Tibial nerve (tissue), 4 donors: Measurements from ENCODE around the gene ABCA4. TPM values are rescaled to one million over a fixed set of nuclear protein-coding genes. Genes with fewer than 3 reads are reported as not detected.

ENCODE experiments used
- DNase-seq, 2 donors: peaks; one replicate each; pipeline ENCODE4 v3.0.0-alpha.2; 2019; ENCODE audit warnings: low spot score in 2 of 2
- H3K27ac ChIP-seq, 4 donors: fragments of 200-600 bp; sonication (generic) in 3 of 4; one replicate each; pipeline ENCODE4 v1.5.1; 2017 to 2019; ENCODE audit warnings: mild to moderate bottlenecking in 1 of 4
- H3K27me3 ChIP-seq, 2 donors: fragments of 200-600 bp; sonication (generic) in 1 of 2; one replicate each; pipeline versions ENCODE4 v1.5.1 to v1.6.0; 2017 to 2019
- H3K36me3 ChIP-seq, 3 donors: fragments of 200-600 bp; sonication (generic); one replicate each; pipeline ENCODE4 v1.5.1; 2018 to 2019
- H3K4me1 ChIP-seq, 4 donors: fragments of 200-600 bp; sonication (generic) in 3 of 4; one replicate each; pipeline ENCODE4 v1.5.1; 2017 to 2019
- H3K4me3 ChIP-seq, 4 donors: fragments of 200-600 bp; sonication (generic) in 3 of 4; one replicate each; pipeline ENCODE4 v1.5.1; 2017 to 2019; ENCODE audit warnings: mild to moderate bottlenecking in 1 of 4, moderate library complexity in 1 of 4
- H3K9me3 ChIP-seq, 4 donors: fragments of 200-600 bp; sonication (generic) in 3 of 4; one replicate each; pipeline ENCODE4 v1.5.1; 2017 to 2019
- EP300 ChIP-seq, 2 donors: sonication (generic); formaldehyde crosslinking; IDR thresholded peaks; one replicate each; pipeline ENCODE4 v1.6.1; 2017; ENCODE audit warnings: antibody characterized with exemption in 2 of 2, mild to moderate bottlenecking in 1 of 2
- POLR2A ChIP-seq, 2 donors: fragments of 450-650 bp; IDR thresholded peaks; one replicate each; pipeline ENCODE4 v1.6.1; 2017; ENCODE audit warnings: antibody characterized with exemption in 2 of 2, mild to moderate bottlenecking in 2 of 2, moderate library complexity in 2 of 2
- WGBS, 2 donors: methylation state at CpG; one replicate each; pipeline ENCODE4 v1.1.5; 2018; 5-methylcytosine and 5-hydroxymethylcytosine counted together
- total RNA-seq, 4 donors: library from RNA; depleted of rRNA; stranded (reverse); fragments of >200 nt; gene quantifications; one replicate each; pipeline ENCODE4 v1.1.0, GENCODE V29; 2016
- TF ChIP-seq, protein P1 (sequence below), 5 experiments: fragments of 200-600 bp in 3 of 5; fragments of 450-650 bp in 2 of 5; sonication (generic) in 3 of 5; IDR thresholded peaks; one replicate each; pipeline ENCODE4 v1.5.1; 2016 to 2019; ENCODE audit warnings: antibody characterized with exemption in 5 of 5, mild to moderate bottlenecking in 3 of 5, moderate library complexity in 2 of 5

The ABCA4 gene
- total RNA-seq, 4 donors from 2014 or later, result 0.20 to 0.21 TPM; not detected in 2

DNA sequence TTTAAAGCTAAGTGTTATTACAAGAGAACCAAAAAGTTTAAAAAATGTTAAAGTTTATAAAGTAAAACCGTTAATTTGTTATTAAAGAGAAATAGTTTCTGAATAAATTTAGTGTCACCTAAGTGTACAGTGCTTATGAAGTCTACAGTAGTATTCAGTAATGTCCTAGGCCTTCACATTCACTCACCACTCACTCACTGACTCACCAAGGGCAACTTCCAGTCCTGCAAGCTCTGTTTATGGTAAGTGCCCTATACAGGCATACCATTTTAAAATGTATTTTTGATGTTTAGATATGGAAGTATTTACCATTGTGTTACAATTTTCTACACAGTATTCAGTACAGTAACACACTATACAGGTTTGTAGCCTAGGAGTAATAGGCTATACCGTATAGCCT is 151.6 kb downstream of the ABCA4 start:
- Histone ChIP-seq H3K27me3 (no peaks in the 10 kb centered on the region), H3K9me3 (no peaks in the 10 kb centered on the region), H3K4me3 (no peak overlapping the region), H3K36me3 (no peaks in the 10 kb centered on the region), H3K4me1 (no peaks in the 10 kb centered on the region), H3K27ac (no peak overlapping the region)
- TF ChIP-seq POLR2A (IDR thresholded peaks at IDR 0.05), result no peak
- no peak for TF ChIP-seq EP300 (IDR thresholded peaks at IDR 0.05)
- TF ChIP-seq, protein P1, sequence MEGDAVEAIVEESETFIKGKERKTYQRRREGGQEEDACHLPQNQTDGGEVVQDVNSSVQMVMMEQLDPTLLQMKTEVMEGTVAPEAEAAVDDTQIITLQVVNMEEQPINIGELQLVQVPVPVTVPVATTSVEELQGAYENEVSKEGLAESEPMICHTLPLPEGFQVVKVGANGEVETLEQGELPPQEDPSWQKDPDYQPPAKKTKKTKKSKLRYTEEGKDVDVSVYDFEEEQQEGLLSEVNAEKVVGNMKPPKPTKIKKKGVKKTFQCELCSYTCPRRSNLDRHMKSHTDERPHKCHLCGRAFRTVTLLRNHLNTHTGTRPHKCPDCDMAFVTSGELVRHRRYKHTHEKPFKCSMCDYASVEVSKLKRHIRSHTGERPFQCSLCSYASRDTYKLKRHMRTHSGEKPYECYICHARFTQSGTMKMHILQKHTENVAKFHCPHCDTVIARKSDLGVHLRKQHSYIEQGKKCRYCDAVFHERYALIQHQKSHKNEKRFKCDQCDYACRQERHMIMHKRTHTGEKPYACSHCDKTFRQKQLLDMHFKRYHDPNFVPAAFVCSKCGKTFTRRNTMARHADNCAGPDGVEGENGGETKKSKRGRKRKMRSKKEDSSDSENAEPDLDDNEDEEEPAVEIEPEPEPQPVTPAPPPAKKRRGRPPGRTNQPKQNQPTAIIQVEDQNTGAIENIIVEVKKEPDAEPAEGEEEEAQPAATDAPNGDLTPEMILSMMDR (IDR thresholded peaks at IDR 0.05), result no peak
- DNase-seq, result no peak
- WGBS, 2 donors, result 78 to 80% methylated on average over 2 of the region's 2 CpGs

GRCh38 chr1:93967306-93967705 is 153.6 kb downstream of the ABCA4 start:
- DNase-seq, result no peak
- Histone ChIP-seq H3K9me3 (no peaks in the 10 kb centered on the region), H3K27ac (no peak overlapping the region), H3K36me3 (no peaks in the 10 kb centered on the region), H3K27me3 (no peaks in the 10 kb centered on the region), H3K4me1 (no peaks in the 10 kb centered on the region), H3K4me3 (no peak overlapping the region)
- TF ChIP-seq EP300 (IDR thresholded peaks at IDR 0.05) (no peak), POLR2A (IDR thresholded peaks at IDR 0.05) (no peak)
- TF ChIP-seq, protein P1 (IDR thresholded peaks at IDR 0.05), result no peak
- 62 to 88% methylated on average over 3 of the region's 3 CpGs for WGBS, 2 donors

GRCh38 chr1:93965888-93966287 is 155.1 kb downstream of the ABCA4 start:
- Histone ChIP-seq H3K4me1 (no peaks in the 10 kb centered on the region), H3K27ac (no peak overlapping the region), H3K27me3 (no peaks in the 10 kb centered on the region), H3K9me3 (no peaks in the 10 kb centered on the region), H3K36me3 (no peaks in the 10 kb centered on the region), H3K4me3 (no peak overlapping the region)
- no peak for DNase-seq
- WGBS, 2 donors, result 81 to 93% methylated on average over 2 of the region's 2 CpGs
- TF ChIP-seq POLR2A (IDR thresholded peaks at IDR 0.05) (no peak), EP300 (IDR thresholded peaks at IDR 0.05) (no peak)
- TF ChIP-seq, protein P1 (IDR thresholded peaks at IDR 0.05), result no peak

DNA sequence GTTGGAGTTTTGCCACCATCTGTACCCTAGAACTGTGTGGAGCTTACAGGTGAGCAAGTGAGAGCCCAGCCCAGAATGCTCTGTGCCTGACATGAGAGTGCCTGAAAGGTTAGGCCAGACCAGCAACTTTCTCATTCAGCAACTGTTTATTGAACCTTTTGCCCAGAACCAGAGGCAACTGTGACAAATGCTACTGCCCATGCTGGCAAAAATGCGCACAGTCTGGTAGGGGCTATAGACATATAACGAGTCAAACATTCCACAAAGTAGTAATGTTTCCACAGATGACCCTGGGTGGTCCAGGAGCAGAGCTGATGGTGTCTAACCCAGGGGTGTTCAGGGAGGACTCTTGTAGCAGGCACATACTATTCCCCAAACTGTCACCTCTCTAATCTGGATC is 155.7 kb downstream of the ABCA4 start:
- 86 to 100% methylated on average over 2 of the region's 2 CpGs for WGBS, 2 donors
- Histone ChIP-seq H3K4me3 (no peak overlapping the region), H3K9me3 (no peaks in the 10 kb centered on the region), H3K27me3 (no peaks in the 10 kb centered on the region), H3K27ac (no peak overlapping the region), H3K36me3 (no peaks in the 10 kb centered on the region), H3K4me1 (no peaks in the 10 kb centered on the region)
- no peak for DNase-seq
- TF ChIP-seq, protein P1 (IDR thresholded peaks at IDR 0.05), result no peak
- no peak for TF ChIP-seq EP300 (IDR thresholded peaks at IDR 0.05)
- no peak for TF ChIP-seq POLR2A (IDR thresholded peaks at IDR 0.05)

DNA sequence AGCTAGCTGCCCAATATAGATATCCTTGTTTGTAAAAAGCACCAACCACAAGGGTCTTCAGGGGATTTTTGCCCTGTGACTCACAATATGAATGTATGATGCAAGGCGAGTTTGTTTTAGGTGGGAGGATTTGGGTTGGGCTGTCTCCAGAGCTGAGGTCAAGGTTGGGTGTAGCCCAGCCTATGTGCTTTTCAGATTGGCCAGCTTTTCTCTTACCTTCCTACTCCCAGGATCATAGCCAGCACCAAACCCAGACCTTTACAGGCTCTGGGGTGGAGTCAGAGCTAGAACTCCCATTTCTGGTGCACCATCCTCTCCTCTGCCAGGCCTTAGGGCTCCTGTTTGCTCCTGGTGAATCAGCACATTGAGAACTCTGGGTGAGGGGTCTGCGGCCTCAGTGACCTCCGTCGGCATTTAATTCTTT is 156.2 kb downstream of the ABCA4 start:
- Histone ChIP-seq H3K9me3 (no peaks in the 10 kb centered on the region), H3K27ac (no peak overlapping the region), H3K36me3 (no peaks in the 10 kb centered on the region), H3K4me1 (no peaks in the 10 kb centered on the region), H3K4me3 (no peak overlapping the region), H3K27me3 (no peaks in the 10 kb centered on the region)
- WGBS, 2 donors, result 70 to 83% methylated on average over 4 of the region's 4 CpGs
- TF ChIP-seq, protein P1 (IDR thresholded peaks at IDR 0.05), result no peak
- TF ChIP-seq POLR2A (IDR thresholded peaks at IDR 0.05) (no peak), EP300 (IDR thresholded peaks at IDR 0.05) (no peak)
- DNase-seq, result no peak
